ENCODE results near the gene RPUSD1. TPM values are rescaled to one million over a fixed set of nuclear protein-coding genes. Genes with fewer than 3 reads are reported as not detected.
A peak's percentile ranks its signal among the peaks of the same experiment; 100 is the strongest.
"Not testable (repeated sequence)": the region's sequence is repeated elsewhere in the genome, so short reads cannot be mapped to it uniquely, and the experiment has no call there.

Gene RPUSD1
- total RNA-seq, 1 donor from 2014 or later, result 9.0 TPM

GRCh38 chr16:785563-786535 is 2.3 kb downstream of the RPUSD1 start:
- ATAC-seq (peak; percentile 57), DNase-seq (ENCODE audit: low spot score) (peak; percentile 75)

GRCh38 chr16:784431-784830 is 3.8 kb downstream of the RPUSD1 start:
- ATAC-seq, result no peak
- DNase-seq (ENCODE audit: low spot score), result no peak

GRCh38 chr16:783404-784161 is 4.6 kb downstream of the RPUSD1 start:
- DNase-seq (ENCODE audit: low spot score), result no peak
- ATAC-seq, result no peak

GRCh38 chr16:782766-783403 is 5.3 kb downstream of the RPUSD1 start:
- DNase-seq (ENCODE audit: low spot score) (no peak), ATAC-seq (no peak)

GRCh38 chr16:782258-782657 is 5.9 kb downstream of the RPUSD1 start:
- ATAC-seq (no peak), DNase-seq (ENCODE audit: low spot score) (no peak)

- DNase-seq (ENCODE audit: low spot score), result no peak
- ATAC-seq, result no peak
These were observed 6.7 kb downstream of the RPUSD1 start for GRCh38 chr16:781346-782010.

- DNase-seq (ENCODE audit: low spot score) (no peak), ATAC-seq (no peak)
These were observed 7.9 kb downstream of the RPUSD1 start for GRCh38 chr16:780296-780695.

GRCh38 chr16:779561-779960 is 8.6 kb downstream of the RPUSD1 start:
- no peak for ATAC-seq
- no peak for DNase-seq (ENCODE audit: low spot score)

- ATAC-seq, result no peak
These were observed 9.2 kb downstream of the RPUSD1 start for GRCh38 chr16:778909-779527.

GRCh38 chr16:778447-778846 is 9.7 kb downstream of the RPUSD1 start:
- DNase-seq (ENCODE audit: low spot score) (no peak), ATAC-seq (no peak)

More at GRCh38 chr16:778909-779527, 9.2 kb downstream of the RPUSD1 start:
- no peak for DNase-seq (ENCODE audit: low spot score)

GRCh38 chr16:777826-778225 is 10.4 kb downstream of the RPUSD1 start:
- DNase-seq (ENCODE audit: low spot score), result no peak
- ATAC-seq, result no peak

- ATAC-seq, result no peak
- DNase-seq (ENCODE audit: low spot score), result no peak
These were observed 11.4 kb downstream of the RPUSD1 start for GRCh38 chr16:776824-777223.

- DNase-seq (ENCODE audit: low spot score); ATAC-seq: not testable (repeated sequence)
These were observed 11.9 kb downstream of the RPUSD1 start for GRCh38 chr16:776298-776697.

- no peak for ATAC-seq
- no peak for DNase-seq (ENCODE audit: low spot score)
These were observed 12.9 kb downstream of the RPUSD1 start for GRCh38 chr16:775236-775796.

- ATAC-seq, result no peak
- DNase-seq (ENCODE audit: low spot score), result no peak
These were observed 13.8 kb downstream of the RPUSD1 start for GRCh38 chr16:774086-775001.

GRCh38 chr16:772959-773358 is 15.2 kb downstream of the RPUSD1 start:
- DNase-seq (ENCODE audit: low spot score) (no peak), ATAC-seq (no peak)

GRCh38 chr16:770411-770810 is 17.8 kb downstream of the RPUSD1 start:
- ATAC-seq (no peak), DNase-seq (ENCODE audit: low spot score) (no peak)

GRCh38 chr16:769934-770333 is 18.2 kb downstream of the RPUSD1 start:
- ATAC-seq, result no peak

GRCh38 chr16:769184-769784 is 18.9 kb downstream of the RPUSD1 start:
- DNase-seq (ENCODE audit: low spot score) (no peak), ATAC-seq (no peak)

More at GRCh38 chr16:769934-770333, 18.2 kb downstream of the RPUSD1 start:
- no peak for DNase-seq (ENCODE audit: low spot score)
